GM18505 (cell line): ENCODE measurements around the gene MIB2.
"Not testable (repeated sequence)": the region's sequence is repeated elsewhere in the genome, so short reads cannot be mapped to it uniquely, and the experiment has no call there.

Source experiments
- ATAC-seq: cut with Tn5 transposase; IDR thresholded peaks from one replicate; pipeline ENCODE4 v1.9.1; 2021; ENCODE audit not compliant: unreplicated experiment
- POLR2A ChIP-seq: IDR thresholded peaks from 4 replicates; pipeline ENCODE4 v1.6.1; 2011; ENCODE audit warnings: borderline replicate concordance; ENCODE audit not compliant: insufficient read depth, insufficient read length; ENCODE audit errors: extremely low read depth

MIB2 gene

GRCh38 chr1:1591452-1591851 lies 23.8 kb upstream of the MIB2 start:
- TF ChIP-seq POLR2A, result no peak
- no peak for ATAC-seq

GRCh38 chr1:1593834-1594601 lies 21.3 kb upstream of the MIB2 start:
- no peak for TF ChIP-seq POLR2A
- ATAC-seq, result no peak

GRCh38 chr1:1594602-1595260 lies 20.6 kb upstream of the MIB2 start:
- TF ChIP-seq POLR2A, result no peak
- no peak for ATAC-seq

DNA sequence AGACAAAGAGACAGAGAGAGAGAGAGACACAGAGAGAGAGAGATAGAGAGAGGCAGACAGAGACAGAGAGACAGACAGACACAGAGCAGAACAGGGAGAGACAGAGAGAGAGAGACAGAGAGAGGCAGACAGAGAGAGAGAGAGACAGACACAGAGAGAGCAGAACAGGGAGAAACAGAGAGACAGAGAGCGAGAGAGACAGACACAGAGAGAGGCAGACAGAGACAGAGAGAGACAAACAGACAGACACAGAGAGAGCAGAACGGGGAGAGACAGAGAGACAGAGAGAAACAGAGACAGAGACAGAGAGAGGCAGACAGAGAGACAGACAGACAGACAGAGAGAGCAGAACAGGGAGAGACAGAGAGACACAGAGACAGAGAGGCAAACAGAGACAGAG lies 20.0 kb upstream of the MIB2 start:
- ATAC-seq, result not testable (repeated sequence)

DNA sequence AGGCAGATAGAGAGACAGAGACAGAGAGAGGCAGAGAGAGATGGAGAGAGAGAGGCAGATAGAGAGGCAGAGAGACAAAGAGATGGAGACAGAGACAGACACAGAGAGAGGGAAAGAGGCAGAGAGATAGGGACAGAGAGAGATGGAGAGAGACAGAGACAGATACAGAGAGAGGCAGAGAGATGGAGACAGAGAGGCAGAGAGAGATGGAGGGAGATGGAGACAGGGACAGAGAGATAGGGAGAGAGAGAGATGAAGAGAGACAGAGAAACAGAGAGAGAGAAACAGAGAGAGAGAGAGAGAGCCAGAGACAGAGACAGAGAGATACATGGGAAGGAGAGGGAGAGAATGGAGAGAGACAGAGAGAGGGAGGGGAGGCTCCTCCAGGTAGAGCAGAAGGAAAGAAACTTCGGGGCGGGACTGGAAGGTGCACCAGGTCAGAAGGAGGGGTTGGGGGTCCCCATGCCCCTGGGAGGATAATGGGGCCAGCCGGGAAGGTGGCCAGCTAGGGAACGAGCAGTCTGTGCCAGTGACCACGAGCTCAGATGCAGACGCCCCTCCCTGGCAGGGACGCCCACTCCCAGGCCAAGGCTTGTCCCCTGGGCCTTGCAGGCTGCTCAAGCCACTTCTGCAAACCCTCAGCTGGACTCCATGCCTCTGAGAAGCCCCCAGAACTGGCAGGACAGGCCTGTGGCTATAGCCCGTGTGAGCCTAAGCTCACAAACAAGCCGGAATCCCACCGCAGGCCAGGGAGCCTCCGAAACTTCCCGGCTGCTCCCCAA lies 18.6 kb upstream of the MIB2 start:
- no peak for TF ChIP-seq POLR2A
- ATAC-seq, result no peak

DNA sequence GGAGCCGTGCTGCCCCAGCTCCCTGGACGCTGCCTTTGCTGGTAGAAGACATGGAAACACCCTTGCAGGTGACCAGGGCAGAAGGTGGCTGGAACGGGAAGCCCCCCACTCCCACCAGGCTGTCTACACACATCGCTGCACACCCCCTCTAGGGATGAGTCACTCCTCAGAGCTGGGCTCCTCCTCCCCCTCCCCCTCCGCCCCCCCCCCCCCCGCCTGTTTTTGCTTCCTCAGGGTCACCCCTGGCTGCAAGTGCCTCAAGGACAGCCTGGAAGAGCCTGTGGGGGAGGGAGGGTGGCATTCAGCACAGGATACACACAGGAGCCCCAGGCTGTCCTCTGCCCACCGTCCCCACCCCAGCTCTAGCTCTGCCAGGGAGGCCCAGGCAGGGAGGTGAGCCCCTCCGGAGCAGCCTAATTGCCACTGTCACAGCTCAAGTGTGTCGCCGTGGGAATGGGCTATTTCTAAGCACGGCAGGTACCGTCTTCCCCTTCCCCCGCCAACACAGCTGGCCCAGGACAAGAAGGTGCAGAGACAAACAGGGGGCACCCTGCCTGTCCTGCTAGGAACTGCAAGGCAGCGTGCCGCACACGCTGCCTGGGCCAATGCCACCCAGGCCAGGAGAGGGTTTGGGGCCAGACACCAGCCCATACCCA lies 17.9 kb upstream of the MIB2 start:
- ATAC-seq, result no peak
- no peak for TF ChIP-seq POLR2A

DNA sequence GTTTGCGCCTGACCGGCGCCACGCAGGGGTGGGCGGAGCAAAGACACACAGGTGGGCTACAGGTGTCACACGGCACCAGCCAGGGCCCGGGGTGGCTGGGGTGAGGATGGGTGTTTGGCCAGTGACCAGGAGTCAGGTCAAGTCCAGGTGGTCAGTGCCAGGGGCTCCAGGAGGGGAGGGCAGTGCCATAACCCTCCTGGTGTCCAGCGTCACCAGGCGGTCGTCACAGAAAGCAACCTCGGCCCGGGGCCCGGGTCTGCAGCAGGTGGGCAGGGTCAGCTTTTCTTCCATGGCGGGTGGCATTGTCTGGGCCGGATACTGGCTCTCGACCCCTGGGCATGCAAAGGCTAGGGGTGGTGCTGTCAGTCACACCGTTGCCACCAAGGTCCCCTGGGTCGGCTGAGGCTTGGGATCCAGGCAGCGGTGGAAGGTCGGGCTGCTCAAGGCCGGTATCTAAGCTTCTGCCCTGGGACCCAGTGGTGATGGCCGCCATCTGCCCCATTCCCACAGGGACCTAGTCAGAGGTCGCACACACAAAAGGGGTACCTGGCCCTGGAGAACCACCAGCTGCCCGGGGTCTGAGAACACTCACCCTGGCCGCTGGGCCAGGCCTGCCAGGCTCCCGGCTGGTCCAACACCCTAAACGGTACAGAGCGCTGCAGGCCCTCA lies 17.1 kb upstream of the MIB2 start:
- no peak for TF ChIP-seq POLR2A
- no peak for ATAC-seq

GRCh38 chr1:1598720-1599029 lies 16.6 kb upstream of the MIB2 start:
- no peak for ATAC-seq
- TF ChIP-seq POLR2A, result no peak

GRCh38 chr1:1599030-1599934 lies 16.0 kb upstream of the MIB2 start:
- no peak for ATAC-seq
- no peak for TF ChIP-seq POLR2A

DNA sequence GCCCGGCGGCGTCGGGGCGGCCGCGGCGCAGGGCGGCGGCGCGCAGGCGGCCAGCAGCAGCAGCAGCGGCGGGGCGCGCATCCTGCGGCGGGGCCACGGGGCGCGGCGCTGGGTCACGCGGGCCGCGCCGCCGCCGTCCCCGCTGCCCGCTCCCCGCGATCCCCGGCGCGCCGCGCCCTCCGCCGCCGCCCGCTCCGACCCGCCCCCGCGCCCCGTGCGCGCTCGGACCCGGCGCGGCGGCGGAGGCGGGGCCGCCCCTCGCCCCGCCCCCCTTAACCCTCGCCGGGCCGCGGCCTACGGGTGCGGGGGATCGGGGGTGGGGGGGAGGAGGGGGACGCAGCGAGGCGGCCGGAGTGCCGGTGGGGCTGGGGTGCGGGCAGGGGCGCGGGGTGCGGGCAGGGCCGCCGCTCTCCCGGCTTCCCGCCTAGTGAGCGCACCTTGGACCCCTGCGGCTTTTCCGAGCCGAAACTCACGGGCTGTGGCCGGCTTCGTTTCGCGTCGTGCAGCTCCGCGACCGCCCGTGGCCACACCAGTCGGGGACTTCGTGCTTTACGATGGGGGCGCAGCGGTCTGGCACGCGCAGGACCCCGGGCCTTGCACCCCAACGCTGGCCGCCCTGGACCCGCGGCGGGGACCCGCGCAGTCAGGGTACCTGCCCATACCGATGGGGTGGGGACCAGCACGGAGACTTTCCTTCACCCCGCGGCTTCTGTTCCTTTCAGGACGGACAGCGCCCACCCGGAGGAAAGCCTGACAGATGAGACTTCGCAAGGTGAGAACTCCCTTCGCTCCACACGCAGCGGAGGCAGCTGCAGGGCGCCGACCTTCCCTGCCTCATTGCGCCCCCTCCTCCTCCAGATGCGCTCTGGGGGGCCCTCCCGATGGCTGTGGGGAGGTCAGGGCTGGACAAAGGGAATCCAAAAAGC lies 15.1 kb upstream of the MIB2 start, which contains the start of gene FNDC10:
Gene FNDC10, minus strand, starts transcription at position 201 of the 926 bp plus-strand sequence. Its CDS starts 120 bp downstream, at position 81.
- no peak for ATAC-seq

More for the DNA sequence above, 15.1 kb upstream of the MIB2 start, which contains the start of gene FNDC10:
- no peak for TF ChIP-seq POLR2A
